VCaP (cell line): ENCODE measurements around the gene DHRSX.

Experiments used
- H3K27ac ChIP-seq: fragments of 450-650 bp; 2 replicates; pipeline ENCODE4 v1.5.1; 2017
- TF ChIP-seq, protein P1 (sequence below): fragments of 450-650 bp; conservative IDR thresholded peaks from 2 replicates; pipeline ENCODE4 v1.5.1; 2017; ENCODE audit warnings: mild to moderate bottlenecking, moderate library complexity

Gene DHRSX

DNA sequence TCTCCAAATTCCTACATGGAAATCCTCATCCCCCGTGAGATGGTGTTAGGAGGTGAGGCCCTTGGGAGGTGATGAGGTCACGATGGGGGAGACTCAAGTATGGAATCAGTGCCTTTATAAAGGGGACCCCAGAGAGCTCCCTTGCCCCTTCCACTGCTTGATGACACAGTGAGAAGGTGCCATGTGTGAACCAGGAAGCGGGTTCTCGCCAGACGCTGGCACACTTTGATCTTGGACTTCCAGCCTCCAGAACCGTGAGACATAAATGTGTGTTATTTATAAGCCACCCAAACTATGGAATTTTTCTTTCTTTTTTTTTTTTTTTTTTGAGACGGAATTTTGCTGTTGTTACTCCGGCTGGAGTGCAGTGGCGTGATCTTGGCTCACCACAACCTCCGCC is 237.6 kb downstream of the DHRSX start:
- no peak overlapping the region for H3K27ac ChIP-seq
- TF ChIP-seq, protein P1, sequence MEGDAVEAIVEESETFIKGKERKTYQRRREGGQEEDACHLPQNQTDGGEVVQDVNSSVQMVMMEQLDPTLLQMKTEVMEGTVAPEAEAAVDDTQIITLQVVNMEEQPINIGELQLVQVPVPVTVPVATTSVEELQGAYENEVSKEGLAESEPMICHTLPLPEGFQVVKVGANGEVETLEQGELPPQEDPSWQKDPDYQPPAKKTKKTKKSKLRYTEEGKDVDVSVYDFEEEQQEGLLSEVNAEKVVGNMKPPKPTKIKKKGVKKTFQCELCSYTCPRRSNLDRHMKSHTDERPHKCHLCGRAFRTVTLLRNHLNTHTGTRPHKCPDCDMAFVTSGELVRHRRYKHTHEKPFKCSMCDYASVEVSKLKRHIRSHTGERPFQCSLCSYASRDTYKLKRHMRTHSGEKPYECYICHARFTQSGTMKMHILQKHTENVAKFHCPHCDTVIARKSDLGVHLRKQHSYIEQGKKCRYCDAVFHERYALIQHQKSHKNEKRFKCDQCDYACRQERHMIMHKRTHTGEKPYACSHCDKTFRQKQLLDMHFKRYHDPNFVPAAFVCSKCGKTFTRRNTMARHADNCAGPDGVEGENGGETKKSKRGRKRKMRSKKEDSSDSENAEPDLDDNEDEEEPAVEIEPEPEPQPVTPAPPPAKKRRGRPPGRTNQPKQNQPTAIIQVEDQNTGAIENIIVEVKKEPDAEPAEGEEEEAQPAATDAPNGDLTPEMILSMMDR: no peak

- TF ChIP-seq, protein P1: no peak
- H3K27ac ChIP-seq: no peak overlapping the region
Measured at GRCh38 chrX:2262668-2263055, 238.1 kb downstream of the DHRSX start.

DNA sequence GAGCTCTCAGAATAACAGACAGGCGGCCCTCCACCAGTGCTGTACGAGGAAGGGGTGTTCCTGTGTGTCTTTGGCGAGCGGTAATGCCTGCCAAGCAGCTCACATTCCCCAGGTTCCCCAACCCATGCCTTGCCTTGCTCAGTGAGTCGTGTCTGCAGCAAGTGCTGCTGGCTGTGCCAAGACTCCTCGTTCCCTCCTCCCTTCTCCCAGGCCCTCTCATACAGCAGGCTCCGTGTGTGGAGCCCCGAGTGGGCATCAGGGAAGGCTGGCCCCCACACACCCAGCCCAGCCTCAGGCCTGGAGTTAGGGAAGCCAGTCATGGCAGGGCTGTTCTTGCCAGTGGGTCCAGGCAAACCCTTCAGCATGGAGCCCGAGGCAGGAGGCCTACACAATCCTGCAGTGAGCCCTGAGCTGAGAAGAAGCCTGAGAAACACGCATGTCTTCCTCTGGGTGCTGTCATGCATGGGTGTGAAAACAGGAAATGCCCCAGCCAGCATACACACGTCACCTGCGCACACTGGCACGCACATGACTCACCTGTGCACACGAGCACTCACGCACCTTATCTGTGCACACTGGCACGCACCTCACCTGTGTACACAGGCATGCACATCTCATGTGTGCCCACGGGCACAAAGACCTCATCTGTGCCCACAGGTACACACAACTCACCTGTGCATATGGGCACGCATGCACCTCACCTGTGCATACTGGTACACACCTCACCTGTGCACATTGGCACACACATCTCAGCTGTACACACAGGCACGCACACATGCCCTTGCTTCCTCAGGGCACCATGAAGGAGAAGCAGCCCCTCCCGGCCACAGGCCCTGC is 238.7 kb downstream of the DHRSX start:
- 0 out of 2 replicates have a peak overlapping the region, but pooled peaks have one; percentile 4 for H3K27ac ChIP-seq
- TF ChIP-seq, protein P1: no peak

- H3K27ac ChIP-seq: peak overlapping the region; percentile 89
- TF ChIP-seq, protein P1: no peak
Measured at GRCh38 chrX:2252331-2253065, 248.3 kb downstream of the DHRSX start.

DNA sequence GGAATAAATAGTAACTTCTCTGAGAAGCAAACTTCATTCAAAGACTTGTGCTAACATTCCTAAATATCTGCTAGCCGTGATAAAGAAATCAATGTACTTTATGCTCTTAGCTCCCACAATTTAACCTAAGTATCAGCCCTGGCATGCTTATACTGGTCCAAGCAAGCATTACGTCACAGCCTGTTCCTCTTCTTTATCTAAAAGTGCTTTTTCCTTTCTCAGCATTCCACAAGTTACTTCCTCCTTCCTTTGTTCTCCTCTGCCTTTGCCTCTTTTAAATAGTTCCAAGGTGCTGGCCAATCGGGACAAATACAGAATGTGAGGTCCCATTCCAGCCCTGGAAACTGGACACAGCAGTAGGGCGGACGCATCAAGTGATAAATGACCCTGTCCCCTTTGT is 249.6 kb downstream of the DHRSX start:
- H3K27ac ChIP-seq: no peak overlapping the region
- TF ChIP-seq, protein P1: no peak

GRCh38 chrX:2243913-2244460 is 256.8 kb downstream of the DHRSX start:
- no peak overlapping the region for H3K27ac ChIP-seq
- TF ChIP-seq, protein P1: no peak

DNA sequence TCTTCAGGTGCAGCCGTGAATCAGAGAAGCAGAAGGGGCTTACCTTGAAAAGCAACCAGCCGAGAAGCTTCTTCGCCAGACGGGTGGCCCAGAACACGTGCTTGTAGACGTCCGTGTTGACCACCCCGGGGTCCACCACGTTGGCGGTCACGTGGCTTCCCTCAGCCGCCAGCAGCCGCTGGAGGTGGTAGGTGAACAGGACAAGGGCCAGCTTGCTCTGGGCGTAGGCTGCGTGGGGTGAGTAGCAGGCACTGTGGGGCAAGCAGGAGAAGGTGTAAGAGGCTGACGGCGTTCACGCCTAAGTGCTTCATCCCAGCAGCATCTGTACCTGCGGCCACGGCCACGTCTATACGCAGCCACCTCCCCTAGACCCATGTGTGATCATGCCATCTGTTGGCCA is 257.8 kb downstream of the DHRSX start:
- H3K27ac ChIP-seq: no peak overlapping the region
- TF ChIP-seq, protein P1: no peak
